CD4-positive, alpha-beta T cell treated with Interleukin-17A for 4 hours (primary cell): ENCODE results near the gene CD226.

Source experiments
- DNase-seq: peaks from one replicate; pipeline ENCODE4 v3.0.0-alpha.2; 2020; ENCODE audit warnings: mixed read lengths

Gene CD226

GRCh38 chr18:69956057-69956456, 8.4 kb upstream of the CD226 start:
- peak; percentile 38 for DNase-seq

DNA sequence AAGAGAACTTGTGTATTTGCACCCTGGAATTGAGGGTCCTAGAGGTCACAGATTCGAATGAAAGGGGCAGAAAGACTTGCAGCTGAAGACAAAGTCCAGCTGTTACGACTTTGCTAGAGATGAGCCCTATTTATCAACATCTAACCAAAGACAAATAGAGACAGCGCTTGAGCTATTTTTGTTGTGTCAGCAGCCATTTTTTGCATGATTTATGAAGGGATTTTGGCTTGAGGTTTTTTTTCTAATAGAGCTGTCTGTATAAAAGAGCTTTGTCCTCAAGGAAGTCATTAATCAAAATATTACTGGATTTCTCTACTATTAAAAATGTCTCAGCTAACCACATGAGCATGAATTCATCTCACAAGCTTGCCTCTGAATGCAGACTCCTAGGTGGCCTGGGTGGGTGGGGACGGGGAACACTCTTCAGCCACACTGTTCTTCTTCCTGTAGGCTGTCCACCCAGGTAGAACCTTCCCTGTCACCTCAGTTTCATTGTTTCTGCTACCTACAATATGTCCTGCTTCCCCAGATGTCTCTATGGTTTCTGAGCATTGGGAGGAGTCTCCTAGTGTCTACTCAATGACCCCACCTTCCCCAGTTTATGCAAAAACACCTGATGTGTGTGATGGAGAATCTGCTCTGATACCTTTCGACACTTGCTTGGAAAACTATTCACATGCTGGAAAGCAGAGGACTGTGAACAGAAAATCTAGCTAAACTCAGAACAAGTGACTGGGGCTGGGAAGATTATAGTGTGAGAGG, 7.2 kb upstream of the CD226 start:
- DNase-seq, result no peak

- DNase-seq, result no peak
Observed at GRCh38 chr18:69953191-69953590, 5.5 kb upstream of the CD226 start.

DNA sequence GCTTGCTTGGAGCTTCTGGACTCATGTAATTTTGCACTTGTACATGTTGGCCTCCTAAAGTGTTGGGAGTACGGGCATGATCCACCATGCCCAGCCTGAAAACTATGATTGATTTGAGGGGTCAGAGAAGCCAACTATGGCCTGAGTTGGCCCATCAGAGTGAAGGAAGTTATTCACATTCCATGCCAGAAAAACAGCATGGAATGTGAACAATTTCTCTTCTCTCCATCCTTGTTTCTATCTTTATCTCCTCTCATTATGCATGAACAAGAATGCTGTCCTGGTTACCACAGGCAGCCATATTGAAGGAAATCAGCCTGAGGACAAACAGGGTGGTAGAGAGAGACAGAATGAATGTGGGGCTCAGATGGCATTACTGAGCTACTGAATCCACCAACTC, 3.5 kb upstream of the CD226 start:
- no peak for DNase-seq

GRCh38 chr18:69949538-69949936, 1.9 kb upstream of the CD226 start:
- no peak for DNase-seq

GRCh38 chr18:69948919-69949537, 1.4 kb upstream of the CD226 start:
- peak; percentile 55 for DNase-seq

DNA sequence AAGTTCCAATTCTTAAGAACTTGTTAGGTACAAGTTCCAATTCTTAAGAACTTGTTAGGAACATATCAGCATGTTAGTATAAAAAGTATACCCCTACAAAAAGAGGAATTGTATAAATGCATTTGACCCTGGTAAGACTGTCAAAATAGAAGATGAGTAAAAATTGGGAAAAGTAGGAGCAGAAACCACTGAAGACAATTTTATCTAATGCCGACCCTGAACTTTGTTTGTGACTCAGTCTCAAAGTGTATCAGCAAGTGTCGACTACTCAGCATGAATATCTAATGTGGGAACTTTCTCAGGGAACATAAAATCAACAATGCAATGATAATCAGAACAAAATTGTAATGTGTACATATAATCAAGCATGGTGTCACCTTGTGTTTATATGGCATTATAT, 583 bp upstream of the CD226 start:
- no peak for DNase-seq

- DNase-seq, result no peak
Observed at GRCh38 chr18:69946608-69947155, 991 bp downstream of the CD226 start.

- no peak for DNase-seq
Observed at GRCh38 chr18:69945220-69946114, 2.2 kb downstream of the CD226 start.

- DNase-seq, result peak; percentile 50
Observed at GRCh38 chr18:69944436-69944835, 3.2 kb downstream of the CD226 start.

DNA sequence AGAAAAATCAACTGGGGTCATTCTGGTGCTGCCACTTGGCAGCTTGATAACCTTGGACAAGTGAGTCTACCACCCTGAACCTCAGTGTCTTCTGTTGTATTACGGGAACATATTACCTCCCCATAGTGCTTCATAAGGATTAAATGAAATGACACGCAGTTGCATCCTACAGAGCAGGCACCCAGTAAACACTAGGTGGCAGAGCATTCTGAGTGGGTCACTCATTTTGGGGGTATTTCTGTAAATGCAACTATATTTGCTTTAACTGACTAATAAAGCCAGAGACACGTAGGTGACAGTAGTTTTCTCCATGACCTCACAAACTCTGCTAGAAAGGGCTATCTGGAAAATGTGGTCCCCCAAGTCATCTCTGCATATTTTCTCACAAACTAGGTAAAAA, 4.7 kb downstream of the CD226 start:
- DNase-seq, result no peak

GRCh38 chr18:69941183-69941582, 6.5 kb downstream of the CD226 start:
- DNase-seq, result no peak

GRCh38 chr18:69939812-69940211, 7.9 kb downstream of the CD226 start:
- DNase-seq, result peak; percentile 32

DNA sequence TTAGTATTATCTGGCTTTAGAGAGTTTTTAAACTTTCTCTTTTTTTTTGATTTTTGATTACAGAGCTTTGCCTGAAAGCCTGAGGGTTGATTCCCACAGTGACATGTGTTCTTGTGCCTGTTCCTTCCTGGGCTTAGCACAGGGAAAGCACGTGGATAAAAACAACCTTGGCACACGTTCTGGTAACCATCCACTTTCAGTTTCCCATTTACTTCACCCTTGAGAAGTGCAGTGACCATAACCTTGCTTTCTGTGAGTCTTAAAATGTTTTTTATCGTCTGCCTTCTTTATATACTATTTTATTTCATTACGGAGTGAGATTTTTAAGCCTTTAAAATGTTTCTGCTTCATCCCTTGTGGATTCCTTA, 11.5 kb downstream of the CD226 start:
- no peak for DNase-seq

DNA sequence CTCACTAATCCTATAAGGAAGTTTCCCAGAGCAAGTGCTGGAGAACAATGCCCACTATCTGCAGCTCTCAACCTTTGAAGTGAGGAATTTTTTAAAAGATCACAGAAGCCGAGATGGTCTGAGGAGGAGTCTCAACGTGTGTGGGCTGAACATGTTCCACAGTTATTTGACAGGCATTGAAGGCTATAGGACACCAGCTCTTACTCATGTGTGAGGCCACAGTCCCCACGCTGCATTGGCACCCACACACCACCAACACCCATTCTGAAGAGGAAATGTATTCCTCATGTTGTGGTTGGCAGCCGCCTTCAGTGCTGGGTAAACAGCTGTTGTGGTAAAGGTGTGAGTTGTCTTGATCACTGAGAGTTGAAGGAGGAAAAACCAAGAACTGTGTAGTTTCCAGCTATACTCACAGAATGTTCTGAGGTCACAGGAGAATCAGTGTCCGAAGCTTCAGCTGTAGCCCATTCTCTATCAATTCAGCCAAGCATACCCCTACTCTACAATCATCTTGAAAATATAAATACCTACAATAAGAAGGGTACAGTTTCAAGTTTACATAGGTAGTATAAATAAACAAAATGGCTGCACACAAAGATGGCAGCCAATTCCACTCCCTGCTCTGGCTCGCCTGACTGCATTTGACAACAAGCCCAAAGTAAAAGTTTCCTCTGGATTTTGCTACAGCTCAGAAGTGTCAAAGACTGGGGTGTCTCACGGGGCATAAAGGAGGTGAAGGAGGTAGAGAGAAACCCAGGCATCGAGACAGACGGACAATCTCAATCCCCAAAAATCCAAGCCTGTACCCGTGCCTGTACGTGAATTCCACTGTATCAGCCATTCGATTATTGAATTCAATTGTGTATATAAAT, 12.1 kb downstream of the CD226 start:
- peak; percentile 85 for DNase-seq

DNA sequence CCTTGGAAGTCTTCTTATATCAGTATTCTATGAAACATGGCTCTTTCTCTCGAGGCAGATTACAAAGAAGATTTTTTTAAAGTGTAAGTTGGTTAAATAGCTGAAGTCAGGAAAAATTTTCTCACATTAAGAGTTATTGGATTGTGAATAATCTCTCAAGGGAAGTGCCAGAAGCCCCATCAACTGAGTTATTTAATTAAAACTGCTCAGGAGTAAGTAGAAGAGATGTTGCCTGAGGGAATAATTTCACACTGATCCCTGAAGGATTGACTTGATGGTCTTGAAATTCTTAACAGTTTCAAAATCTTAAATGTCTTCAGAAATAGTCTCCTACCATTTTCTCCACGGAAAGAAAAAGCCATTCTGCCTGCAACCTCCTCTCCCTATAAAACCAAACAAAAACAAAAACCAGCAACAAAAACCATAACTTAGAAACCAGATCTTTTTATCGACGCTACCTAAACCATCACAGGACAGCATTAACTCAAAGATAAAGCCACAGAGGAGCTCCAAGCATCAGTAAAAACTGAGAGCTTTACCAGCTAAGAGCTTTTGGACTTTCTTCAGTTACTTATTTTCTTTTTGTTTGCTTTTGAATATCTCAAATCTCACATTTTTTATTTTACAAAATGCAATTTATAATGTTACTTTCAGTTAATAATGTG, 12.9 kb downstream of the CD226 start:
- no peak for DNase-seq

DNA sequence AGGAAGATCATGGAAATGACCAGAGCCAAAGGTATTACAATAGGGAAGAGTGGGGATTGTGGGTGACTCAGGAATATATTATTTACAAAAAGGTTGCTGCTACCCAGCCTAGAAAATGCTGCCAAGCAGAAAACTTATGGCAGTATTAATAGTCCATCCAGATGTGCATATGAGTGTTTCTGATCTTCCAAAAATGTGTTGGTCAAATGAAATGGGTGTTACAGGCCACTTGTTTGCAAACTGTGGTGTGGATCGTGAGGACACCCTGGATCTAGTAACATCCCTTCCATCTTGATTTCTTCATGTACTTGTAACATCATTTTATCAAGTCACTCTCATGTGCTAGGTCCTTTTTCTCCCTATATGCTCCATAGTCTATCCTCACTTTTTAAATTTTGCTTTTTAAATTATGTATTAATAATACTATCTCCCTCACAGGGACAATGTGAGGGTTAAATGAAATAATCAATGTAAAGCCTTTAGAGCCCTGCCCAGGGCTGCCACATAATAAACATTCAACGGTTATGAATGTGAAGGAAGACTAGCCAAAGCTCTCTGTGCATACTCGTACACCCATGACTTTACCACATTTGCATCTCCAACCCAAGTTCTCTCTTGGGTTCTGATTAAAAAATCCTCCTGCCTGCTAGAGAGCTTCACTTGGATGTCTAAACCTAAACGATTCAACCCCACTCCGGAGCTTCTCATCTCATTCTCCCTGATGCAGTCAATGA, 18.5 kb downstream of the CD226 start:
- no peak for DNase-seq

GRCh38 chr18:69916412-69916811, 31.3 kb downstream of the CD226 start:
- DNase-seq, result no peak

GRCh38 chr18:69908838-69909237, 38.8 kb downstream of the CD226 start:
- no peak for DNase-seq

- no peak for DNase-seq
Observed at GRCh38 chr18:69906765-69907164, 40.9 kb downstream of the CD226 start.

- DNase-seq, result no peak
Observed at GRCh38 chr18:69900941-69901340, 46.7 kb downstream of the CD226 start.
